GM12875 (cell line): ENCODE measurements around the gene GABRR2.
"Not testable (repeated sequence)": the region's sequence is repeated elsewhere in the genome, so short reads cannot be mapped to it uniquely, and the experiment has no call there.

Experiments used
- H3K4me3 ChIP-seq: one replicate; pipeline ENCODE4 v1.5.1; 2011; ENCODE audit warnings: low read depth, low read length, control low read depth
- CTCF ChIP-seq: IDR thresholded peaks from 2 replicates; pipeline ENCODE4 v1.5.1; 2011; ENCODE audit warnings: low read depth, mild to moderate bottlenecking, control low read depth, inconsistent platforms, low read length, moderate library complexity, borderline replicate concordance; ENCODE audit not compliant: insufficient read depth

The GABRR2 gene

GRCh38 chr6:89251170-89251569 is 63.9 kb downstream of the GABRR2 start:
- H3K4me3 ChIP-seq = no peak overlapping the region
- TF ChIP-seq CTCF = no peak

- H3K4me3 ChIP-seq = no peak overlapping the region
- no peak for TF ChIP-seq CTCF
Observed at GRCh38 chr6:89250239-89250638, 64.9 kb downstream of the GABRR2 start.

GRCh38 chr6:89244241-89244985 is 70.7 kb downstream of the GABRR2 start:
- TF ChIP-seq CTCF = no peak
- H3K4me3 ChIP-seq = no peak overlapping the region

GRCh38 chr6:89243331-89243629 is 71.8 kb downstream of the GABRR2 start:
- no peak overlapping the region for H3K4me3 ChIP-seq
- TF ChIP-seq CTCF = no peak

GRCh38 chr6:89242574-89243330 is 72.3 kb downstream of the GABRR2 start:
- TF ChIP-seq CTCF = no peak
- no peak overlapping the region for H3K4me3 ChIP-seq

GRCh38 chr6:89239338-89239737 is 75.8 kb downstream of the GABRR2 start:
- no peak overlapping the region for H3K4me3 ChIP-seq
- peak; percentile 41; the same call in 1 of the 2 replicates for TF ChIP-seq CTCF

- H3K4me3 ChIP-seq = no peak overlapping the region
Observed at GRCh38 chr6:89237158-89237557, 77.9 kb downstream of the GABRR2 start.

GRCh38 chr6:89233605-89234004 is 81.5 kb downstream of the GABRR2 start:
- not testable (repeated sequence) for H3K4me3 ChIP-seq

More at GRCh38 chr6:89237158-89237557, 77.9 kb downstream of the GABRR2 start:
- TF ChIP-seq CTCF = no peak
